ENCODE measurements around the gene AMPD2.

DNA sequence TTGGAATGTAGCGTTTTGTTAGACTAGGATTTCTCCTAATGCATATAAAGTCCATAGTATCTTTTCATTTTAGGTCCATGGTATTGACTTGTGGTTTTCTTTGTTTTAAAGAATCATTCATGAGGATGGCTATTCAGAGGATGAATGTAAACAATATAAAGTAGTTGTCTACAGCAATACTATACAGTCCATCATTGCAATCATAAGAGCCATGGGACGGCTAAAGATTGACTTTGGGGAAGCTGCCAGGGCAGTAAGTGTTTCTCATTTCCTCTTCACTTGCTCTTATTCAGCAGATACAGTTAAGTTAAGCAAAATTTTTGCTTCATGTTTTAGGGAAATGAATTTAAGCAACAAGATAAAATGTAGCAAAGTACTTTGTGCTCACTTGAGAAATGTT lies 45.9 kb upstream of the AMPD2 start:
- TF ChIP-seq, protein P1, sequence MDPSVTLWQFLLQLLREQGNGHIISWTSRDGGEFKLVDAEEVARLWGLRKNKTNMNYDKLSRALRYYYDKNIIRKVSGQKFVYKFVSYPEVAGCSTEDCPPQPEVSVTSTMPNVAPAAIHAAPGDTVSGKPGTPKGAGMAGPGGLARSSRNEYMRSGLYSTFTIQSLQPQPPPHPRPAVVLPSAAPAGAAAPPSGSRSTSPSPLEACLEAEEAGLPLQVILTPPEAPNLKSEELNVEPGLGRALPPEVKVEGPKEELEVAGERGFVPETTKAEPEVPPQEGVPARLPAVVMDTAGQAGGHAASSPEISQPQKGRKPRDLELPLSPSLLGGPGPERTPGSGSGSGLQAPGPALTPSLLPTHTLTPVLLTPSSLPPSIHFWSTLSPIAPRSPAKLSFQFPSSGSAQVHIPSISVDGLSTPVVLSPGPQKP (IDR thresholded peaks at IDR 0.05; ENCODE audit: low read depth, low read length): no peak
- TF ChIP-seq, protein P2, sequence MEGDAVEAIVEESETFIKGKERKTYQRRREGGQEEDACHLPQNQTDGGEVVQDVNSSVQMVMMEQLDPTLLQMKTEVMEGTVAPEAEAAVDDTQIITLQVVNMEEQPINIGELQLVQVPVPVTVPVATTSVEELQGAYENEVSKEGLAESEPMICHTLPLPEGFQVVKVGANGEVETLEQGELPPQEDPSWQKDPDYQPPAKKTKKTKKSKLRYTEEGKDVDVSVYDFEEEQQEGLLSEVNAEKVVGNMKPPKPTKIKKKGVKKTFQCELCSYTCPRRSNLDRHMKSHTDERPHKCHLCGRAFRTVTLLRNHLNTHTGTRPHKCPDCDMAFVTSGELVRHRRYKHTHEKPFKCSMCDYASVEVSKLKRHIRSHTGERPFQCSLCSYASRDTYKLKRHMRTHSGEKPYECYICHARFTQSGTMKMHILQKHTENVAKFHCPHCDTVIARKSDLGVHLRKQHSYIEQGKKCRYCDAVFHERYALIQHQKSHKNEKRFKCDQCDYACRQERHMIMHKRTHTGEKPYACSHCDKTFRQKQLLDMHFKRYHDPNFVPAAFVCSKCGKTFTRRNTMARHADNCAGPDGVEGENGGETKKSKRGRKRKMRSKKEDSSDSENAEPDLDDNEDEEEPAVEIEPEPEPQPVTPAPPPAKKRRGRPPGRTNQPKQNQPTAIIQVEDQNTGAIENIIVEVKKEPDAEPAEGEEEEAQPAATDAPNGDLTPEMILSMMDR (IDR thresholded peaks at IDR 0.05): no peak
- TF ChIP-seq TFCP2L1 (CRISPR knock-in tag; IDR thresholded peaks at IDR 0.05): no peak
- TF ChIP-seq ESRRA (IDR thresholded peaks at IDR 0.05; ENCODE audit: borderline replicate concordance, low read length): no peak
- no peak for TF ChIP-seq EHF (CRISPR knock-in tag; IDR thresholded peaks at IDR 0.05)
- TF ChIP-seq POLR2A (IDR thresholded peaks at IDR 0.05; ENCODE audit: low read length): no peak
- no peak for TF ChIP-seq CEBPB (IDR thresholded peaks at IDR 0.05)
